ENCODE results near the gene CSPG5.

CSPG5 gene

DNA sequence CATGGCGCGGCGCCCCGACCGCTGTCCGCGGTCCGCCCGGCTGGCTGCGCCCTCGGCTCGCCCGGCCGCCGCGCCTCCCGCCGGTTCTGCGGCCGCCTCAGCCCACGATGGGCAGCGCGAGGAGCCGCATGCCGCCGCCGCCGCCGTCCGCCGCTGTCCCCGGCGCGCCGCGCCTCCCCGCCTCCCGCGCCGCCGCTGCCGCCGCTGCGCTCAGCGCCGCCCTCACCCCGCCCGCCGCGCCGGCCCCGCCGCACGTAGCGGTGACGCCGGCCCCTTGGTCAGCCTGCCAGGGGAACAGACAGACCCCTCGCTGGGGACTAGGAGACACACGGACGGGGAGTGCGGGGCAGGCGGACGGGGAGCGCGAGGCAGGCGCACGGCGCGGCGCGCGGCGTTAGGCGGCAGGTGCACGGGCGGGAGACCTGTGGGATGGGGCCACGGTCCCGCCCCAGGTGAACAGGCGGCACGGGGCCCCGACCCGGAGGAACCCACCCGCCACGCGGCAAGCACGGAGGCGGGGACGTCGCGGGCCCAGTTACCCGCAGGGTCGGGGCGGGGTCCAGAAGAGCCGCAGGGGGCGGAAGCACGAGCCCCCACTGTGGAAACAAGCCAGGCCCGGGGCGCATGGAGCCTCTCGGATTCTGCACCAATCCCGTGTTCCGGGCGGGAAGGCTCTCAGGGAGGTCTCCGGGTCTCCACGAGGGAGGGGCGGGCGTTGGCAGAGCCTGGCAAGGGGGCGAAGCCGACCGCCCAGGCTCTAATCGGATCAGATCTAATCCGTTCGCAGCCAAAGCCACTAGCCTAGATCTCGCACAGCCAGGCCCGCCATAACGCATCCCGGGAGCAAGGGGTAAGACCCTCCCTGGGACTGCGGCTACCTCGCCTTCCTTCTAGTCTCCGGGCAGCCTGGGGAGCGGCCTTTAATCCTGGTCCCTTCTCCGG lies at the start of gene CSPG5 (continued):
- TF ChIP-seq ZNF169 (tag by site-specific recombination; IDR thresholded peaks at IDR 0.05) = no peak
- TF ChIP-seq, protein P1, sequence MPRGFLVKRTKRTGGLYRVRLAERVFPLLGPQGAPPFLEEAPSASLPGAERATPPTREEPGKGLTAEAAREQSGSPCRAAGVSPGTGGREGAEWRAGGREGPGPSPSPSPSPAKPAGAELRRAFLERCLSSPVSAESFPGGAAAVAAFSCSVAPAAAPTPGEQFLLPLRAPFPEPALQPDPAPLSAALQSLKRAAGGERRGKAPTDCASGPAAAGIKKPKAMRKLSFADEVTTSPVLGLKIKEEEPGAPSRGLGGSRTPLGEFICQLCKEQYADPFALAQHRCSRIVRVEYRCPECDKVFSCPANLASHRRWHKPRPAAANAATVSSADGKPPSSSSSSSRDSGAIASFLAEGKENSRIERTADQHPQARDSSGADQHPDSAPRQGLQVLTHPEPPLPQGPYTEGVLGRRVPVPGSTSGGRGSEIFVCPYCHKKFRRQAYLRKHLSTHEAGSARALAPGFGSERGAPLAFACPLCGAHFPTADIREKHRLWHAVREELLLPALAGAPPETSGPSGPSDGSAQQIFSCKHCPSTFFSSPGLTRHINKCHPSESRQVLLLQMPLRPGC (tag by site-specific recombination; IDR thresholded peaks at IDR 0.05) = no peak

- H3K4me1 ChIP-seq (ENCODE audit: control insufficient read depth, insufficient read depth, low read length) = no peaks in the 10 kb centered on the region
- H3K9me3 ChIP-seq (ENCODE audit: control insufficient read depth, insufficient read depth, low read depth, low read length) = no peaks in the 10 kb centered on the region
- peaks cover 16 to 80% of the 10 kb centered on the region in 2 experiments; a peak in 2 of 3 replicates for H3K36me3 ChIP-seq (ENCODE audit: control insufficient read depth in 2 of 2, insufficient read depth in 1 of 2, low read length in 2 of 2)
- H3K27ac ChIP-seq (ENCODE audit: extremely low read depth, low read depth, low read length) = no peak overlapping the region
- POLR2A ChIA-PET = no interaction called here
- no peak for TF ChIP-seq ZBTB7A (tag by site-specific recombination; IDR thresholded peaks at IDR 0.05; ENCODE audit: low read depth)
- TF ChIP-seq, protein P2, sequence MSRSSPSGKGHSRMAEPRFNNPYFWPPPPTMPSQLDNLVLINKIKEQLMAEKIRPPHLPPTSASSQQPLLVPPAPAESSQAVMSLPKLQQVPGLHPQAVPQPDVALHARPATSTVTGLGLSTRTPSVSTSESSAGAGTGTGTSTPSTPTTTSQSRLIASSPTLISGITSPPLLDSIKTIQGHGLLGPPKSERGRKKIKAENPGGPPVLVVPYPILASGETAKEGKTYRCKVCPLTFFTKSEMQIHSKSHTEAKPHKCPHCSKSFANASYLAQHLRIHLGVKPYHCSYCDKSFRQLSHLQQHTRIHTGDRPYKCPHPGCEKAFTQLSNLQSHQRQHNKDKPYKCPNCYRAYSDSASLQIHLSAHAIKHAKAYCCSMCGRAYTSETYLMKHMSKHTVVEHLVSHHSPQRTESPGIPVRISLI (tag by site-specific recombination; IDR thresholded peaks at IDR 0.05) = no peak
- TF ChIP-seq, protein P1 (tag by site-specific recombination; IDR thresholded peaks at IDR 0.05) = no peak
- CTCF ChIA-PET = interaction anchor here (0.9 kb wide), 1 partner anchor 13 kb away, joined by 4 read pairs; no protein-coding TSS in a partner anchor
- no peak overlapping the region for H3K4me3 ChIP-seq (ENCODE audit: low read depth, low read length)
These were observed 49.8 kb upstream of the CSPG5 start for GRCh38 chr3:47628426-47628825.

DNA sequence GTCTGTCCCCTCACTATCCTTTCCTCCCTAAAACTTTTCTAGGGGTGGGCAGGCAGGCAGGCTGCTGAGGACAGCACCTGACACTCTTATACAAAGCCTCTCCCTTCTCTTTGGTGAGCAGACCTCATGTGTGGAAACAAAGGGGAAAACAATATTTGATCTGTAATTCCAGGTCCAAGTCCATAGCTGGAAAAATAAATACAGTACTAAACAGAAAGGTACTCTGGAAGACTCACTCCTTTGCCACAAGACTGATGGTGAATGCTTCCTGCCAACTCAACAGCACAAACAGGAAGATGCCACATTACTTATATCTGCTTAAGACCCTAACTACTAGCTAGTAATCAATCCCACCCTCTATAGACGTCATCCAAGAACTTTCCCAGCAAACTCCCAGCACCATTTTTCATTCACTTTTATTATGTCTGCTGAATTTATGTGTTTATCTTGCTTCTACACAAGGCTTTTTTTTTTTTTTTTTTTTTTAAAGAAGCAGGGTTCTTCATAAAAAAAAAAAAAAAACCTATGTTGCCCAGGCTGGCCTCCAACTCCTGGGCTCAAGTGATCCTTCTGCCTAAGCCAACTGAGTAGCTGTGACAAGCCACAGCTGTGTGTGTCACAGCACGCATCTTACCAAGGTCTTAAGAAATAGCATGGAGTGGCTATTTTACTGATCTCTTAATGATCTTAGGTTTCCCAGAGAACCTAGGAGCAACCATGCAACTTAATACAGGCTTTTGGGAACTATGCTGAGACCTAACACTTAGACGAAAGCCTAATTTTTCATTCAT lies 44.2 kb upstream of the CSPG5 start:
- no peak overlapping the region for H3K27ac ChIP-seq (ENCODE audit: extremely low read depth, low read depth, low read length)
- POLR2A ChIA-PET = no interaction called here
- no peaks in the 10 kb centered on the region for H3K9me3 ChIP-seq (ENCODE audit: control insufficient read depth, insufficient read depth, low read depth, low read length)
- H3K4me1 ChIP-seq (ENCODE audit: control insufficient read depth, insufficient read depth, low read length) = no peaks in the 10 kb centered on the region
- peaks cover 21 to 81% of the 10 kb centered on the region in 2 experiments; a peak in 2 of 3 replicates for H3K36me3 ChIP-seq (ENCODE audit: control insufficient read depth in 2 of 2, insufficient read depth in 1 of 2, low read length in 2 of 2)
- no peak overlapping the region for H3K4me3 ChIP-seq (ENCODE audit: low read depth, low read length)
- CTCF ChIA-PET = interaction anchor here (0.6 kb wide), 1 partner anchor 1437 kb away, joined by 3 read pairs; no protein-coding TSS in a partner anchor
- TF ChIP-seq ZNF776 (tag by site-specific recombination; IDR thresholded peaks at IDR 0.05; ENCODE audit: borderline replicate concordance) (no peak), ZEB2 (tag by site-specific recombination; IDR thresholded peaks at IDR 0.05) (no peak), ZBTB6 (tag by site-specific recombination; IDR thresholded peaks at IDR 0.05) (no peak), ZNF114 (tag by site-specific recombination; IDR thresholded peaks at IDR 0.05) (no peak), ZNF530 (tag by site-specific recombination; IDR thresholded peaks at IDR 0.05; ENCODE audit: low read depth) (no peak), ZNF37A (tag by site-specific recombination; IDR thresholded peaks at IDR 0.05) (no peak), ZNF670 (tag by site-specific recombination; IDR thresholded peaks at IDR 0.05; ENCODE audit: low read depth) (no peak), GLI2 (tag by site-specific recombination; IDR thresholded peaks at IDR 0.05; ENCODE audit: borderline replicate concordance, low read depth) (no peak), ZNF510 (tag by site-specific recombination; IDR thresholded peaks at IDR 0.05; ENCODE audit: insufficient replicate concordance) (no peak), ZNF548 (tag by site-specific recombination; IDR thresholded peaks at IDR 0.05) (no peak), ZNF473 (tag by site-specific recombination; IDR thresholded peaks at IDR 0.05) (no peak), ZNF223 (tag by site-specific recombination; IDR thresholded peaks at IDR 0.05) (no peak), ZNF423 (tag by site-specific recombination; IDR thresholded peaks at IDR 0.05) (no peak)
- TF ChIP-seq, protein P3, sequence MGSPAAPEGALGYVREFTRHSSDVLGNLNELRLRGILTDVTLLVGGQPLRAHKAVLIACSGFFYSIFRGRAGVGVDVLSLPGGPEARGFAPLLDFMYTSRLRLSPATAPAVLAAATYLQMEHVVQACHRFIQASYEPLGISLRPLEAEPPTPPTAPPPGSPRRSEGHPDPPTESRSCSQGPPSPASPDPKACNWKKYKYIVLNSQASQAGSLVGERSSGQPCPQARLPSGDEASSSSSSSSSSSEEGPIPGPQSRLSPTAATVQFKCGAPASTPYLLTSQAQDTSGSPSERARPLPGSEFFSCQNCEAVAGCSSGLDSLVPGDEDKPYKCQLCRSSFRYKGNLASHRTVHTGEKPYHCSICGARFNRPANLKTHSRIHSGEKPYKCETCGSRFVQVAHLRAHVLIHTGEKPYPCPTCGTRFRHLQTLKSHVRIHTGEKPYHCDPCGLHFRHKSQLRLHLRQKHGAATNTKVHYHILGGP (tag by site-specific recombination; IDR thresholded peaks at IDR 0.05) = no peak
- TF ChIP-seq, protein P1 (tag by site-specific recombination; IDR thresholded peaks at IDR 0.05) = no peak
